Endothelial cell of umbilical vein (primary cell): ENCODE measurements around the gene PSD4.

ENCODE experiments used
- GATA2 ChIP-seq: IDR thresholded peaks from 2 replicates; pipeline ENCODE4 v1.7.0; 2011; ENCODE audit warnings: low read depth, mild to moderate bottlenecking, moderate library complexity, mixed read lengths, low read length; ENCODE audit not compliant: insufficient read length, insufficient read depth
- MYC ChIP-seq: IDR thresholded peaks from one replicate; pipeline ENCODE4 v1.6.1; 2011; ENCODE audit warnings: mild to moderate bottlenecking, low read depth, low read length
- TF ChIP-seq, protein P1 (sequence below), 2 donors: IDR thresholded peaks; 1 replicate in 1 of 2; 2 replicates in 1 of 2; pipeline ENCODE4 v1.5.1; 2011; ENCODE audit warnings: low read length in 2 of 2, mild to moderate bottlenecking in 2 of 2, moderate library complexity in 2 of 2, control low read depth in 1 of 2, inconsistent platforms in 1 of 2, low read depth in 1 of 2; ENCODE audit not compliant: insufficient read depth in 1 of 2; ENCODE audit errors: extremely low read depth in 1 of 2
- TF ChIP-seq, protein P2 (sequence below): IDR thresholded peaks from 2 replicates; pipeline ENCODE4 v1.6.1; 2011; ENCODE audit not compliant: insufficient read depth, insufficient read length

DNA sequence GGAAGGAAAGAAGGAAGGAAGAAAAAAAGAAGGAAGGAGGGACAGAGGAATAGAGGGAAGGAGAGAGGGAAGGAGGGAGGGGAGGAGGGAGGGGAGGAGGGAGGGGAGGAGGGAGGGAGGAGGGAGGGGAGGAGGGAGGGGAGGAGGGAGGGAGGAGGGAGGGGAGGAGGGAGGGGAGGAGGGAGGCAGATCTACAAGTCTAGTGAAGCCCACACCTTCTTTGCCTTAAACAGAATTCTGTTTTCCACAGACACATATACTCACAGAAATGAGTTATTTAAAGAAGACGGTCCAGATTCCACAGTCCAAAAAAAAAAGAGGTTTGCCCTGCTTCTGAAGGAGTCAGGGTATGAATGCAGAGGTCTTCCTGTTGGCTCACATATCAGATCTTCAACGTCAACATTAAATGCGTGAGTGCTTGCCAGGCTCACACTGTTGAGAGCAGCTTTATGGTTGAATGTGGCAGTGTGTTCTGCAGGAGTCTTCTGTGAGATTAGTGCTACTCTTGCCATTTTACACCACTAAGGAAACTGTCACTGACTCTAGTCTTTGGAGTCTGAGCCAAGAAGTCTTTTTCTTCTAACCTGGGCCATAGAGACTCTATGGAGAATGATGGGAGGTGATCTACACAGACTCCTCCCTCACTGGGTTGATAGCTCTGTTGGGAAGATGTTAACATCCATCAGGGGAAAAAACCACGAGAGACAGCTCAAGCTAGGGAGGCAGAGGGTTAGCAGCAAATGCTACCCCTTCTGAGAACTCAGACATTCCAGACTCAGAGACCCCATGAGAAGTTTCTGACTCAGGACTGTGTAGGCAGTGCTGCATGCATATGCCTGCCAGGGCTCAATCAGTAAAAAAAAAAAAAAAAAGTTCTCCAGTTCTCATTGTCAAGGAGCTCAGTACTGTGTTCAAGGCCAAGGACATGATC lies 81.6 kb downstream of the PSD4 start:
- TF ChIP-seq, protein P1, sequence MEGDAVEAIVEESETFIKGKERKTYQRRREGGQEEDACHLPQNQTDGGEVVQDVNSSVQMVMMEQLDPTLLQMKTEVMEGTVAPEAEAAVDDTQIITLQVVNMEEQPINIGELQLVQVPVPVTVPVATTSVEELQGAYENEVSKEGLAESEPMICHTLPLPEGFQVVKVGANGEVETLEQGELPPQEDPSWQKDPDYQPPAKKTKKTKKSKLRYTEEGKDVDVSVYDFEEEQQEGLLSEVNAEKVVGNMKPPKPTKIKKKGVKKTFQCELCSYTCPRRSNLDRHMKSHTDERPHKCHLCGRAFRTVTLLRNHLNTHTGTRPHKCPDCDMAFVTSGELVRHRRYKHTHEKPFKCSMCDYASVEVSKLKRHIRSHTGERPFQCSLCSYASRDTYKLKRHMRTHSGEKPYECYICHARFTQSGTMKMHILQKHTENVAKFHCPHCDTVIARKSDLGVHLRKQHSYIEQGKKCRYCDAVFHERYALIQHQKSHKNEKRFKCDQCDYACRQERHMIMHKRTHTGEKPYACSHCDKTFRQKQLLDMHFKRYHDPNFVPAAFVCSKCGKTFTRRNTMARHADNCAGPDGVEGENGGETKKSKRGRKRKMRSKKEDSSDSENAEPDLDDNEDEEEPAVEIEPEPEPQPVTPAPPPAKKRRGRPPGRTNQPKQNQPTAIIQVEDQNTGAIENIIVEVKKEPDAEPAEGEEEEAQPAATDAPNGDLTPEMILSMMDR (IDR thresholded peaks at IDR 0.05; ENCODE audit: extremely low read depth in 1 of 2, insufficient read depth in 1 of 2, low read depth in 1 of 2, low read length in 2 of 2): no peak
- TF ChIP-seq, protein P2, sequence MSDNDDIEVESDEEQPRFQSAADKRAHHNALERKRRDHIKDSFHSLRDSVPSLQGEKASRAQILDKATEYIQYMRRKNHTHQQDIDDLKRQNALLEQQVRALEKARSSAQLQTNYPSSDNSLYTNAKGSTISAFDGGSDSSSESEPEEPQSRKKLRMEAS: no peak
- TF ChIP-seq GATA2 (no peak), MYC (no peak)
